Measurements from ENCODE around the gene CHRNA9. TPM values are rescaled to one million over a fixed set of nuclear protein-coding genes. Genes with fewer than 3 reads are reported as not detected.

The CHRNA9 gene
- total and polyA plus RNA-seq, 2 experiments from 2014 or later = 0.50 to 1.6 TPM

- H3K27me3 ChIP-seq = no peaks in the 10 kb centered on the region
- peak overlapping the region; percentile 77 for H3K27ac ChIP-seq
- peak; percentile 31 for DNase-seq (ENCODE audit: low spot score)
- no peaks in the 10 kb centered on the region for H3K9me2 ChIP-seq (replicated peaks; ENCODE audit: insufficient read depth)
- H3K9me3 ChIP-seq (ENCODE audit: low read depth) = no peaks in the 10 kb centered on the region
- peak overlapping the region; percentile 41 for H3K4me2 ChIP-seq
- TF ChIP-seq CTCF (IDR thresholded peaks at IDR 0.05; ENCODE audit: poor library complexity) = no peak
- TF ChIP-seq EZH2phosphoT487 (IDR thresholded peaks at IDR 0.05; ENCODE audit: low read depth, severe bottlenecking, unreplicated experiment) = no peak
- TF ChIP-seq EZH2 (IDR thresholded peaks at IDR 0.05; ENCODE audit: borderline replicate concordance) = no peak
- H3K4me1 ChIP-seq (ENCODE audit: insufficient read depth) = peaks cover 34% of the 10 kb centered on the region
- no peaks in the 10 kb centered on the region for H3K36me3 ChIP-seq (replicated peaks; ENCODE audit: insufficient read depth, low read depth)
- H2AFZ ChIP-seq = no peak overlapping the region
- no peaks in the 10 kb centered on the region for H4K20me1 ChIP-seq (ENCODE audit: insufficient read depth, poor library complexity, severe bottlenecking)
- H3K4me3 ChIP-seq = no peak overlapping the region
- no peaks in the 10 kb centered on the region for H3K79me2 ChIP-seq
- 63% methylated on average over 4 of the region's 4 CpGs for WGBS (ENCODE audit: low lambda C conversion rate, missing lambda C conversion rate)
Observed at GRCh38 chr4:40367451-40367850, 32.3 kb downstream of the CHRNA9 start.

GRCh38 chr4:40369437-40370274, 34.5 kb downstream of the CHRNA9 start:
- Histone ChIP-seq H3K4me3 (no peak overlapping the region), H3K9me3 (ENCODE audit: low read depth) (no peaks in the 10 kb centered on the region), H2AFZ (no peak overlapping the region), H3K4me1 (ENCODE audit: insufficient read depth) (peaks cover 18% of the 10 kb centered on the region), H3K79me2 (no peaks in the 10 kb centered on the region), H3K27me3 (no peaks in the 10 kb centered on the region), H3K36me3 (replicated peaks; ENCODE audit: insufficient read depth, low read depth) (no peaks in the 10 kb centered on the region), H4K20me1 (ENCODE audit: insufficient read depth, poor library complexity, severe bottlenecking) (no peaks in the 10 kb centered on the region), H3K9me2 (replicated peaks; ENCODE audit: insufficient read depth) (no peaks in the 10 kb centered on the region), H3K4me2 (peak overlapping the region; percentile 17), H3K27ac (peak overlapping the region; percentile 77)
- TF ChIP-seq EZH2 (IDR thresholded peaks at IDR 0.05; ENCODE audit: borderline replicate concordance) (no peak), EZH2phosphoT487 (IDR thresholded peaks at IDR 0.05; ENCODE audit: low read depth, severe bottlenecking, unreplicated experiment) (no peak), CTCF (IDR thresholded peaks at IDR 0.05; ENCODE audit: poor library complexity) (no peak)
- 66% methylated on average over 3 of the region's 3 CpGs for WGBS (ENCODE audit: low lambda C conversion rate, missing lambda C conversion rate)
- peak; percentile 77 for DNase-seq (ENCODE audit: low spot score)

GRCh38 chr4:40372651-40373050, 37.5 kb downstream of the CHRNA9 start:
- H3K36me3 ChIP-seq (replicated peaks; ENCODE audit: insufficient read depth, low read depth) = no peaks in the 10 kb centered on the region
- no peak overlapping the region for H3K4me2 ChIP-seq
- H3K4me3 ChIP-seq = no peak overlapping the region
- no peak overlapping the region for H2AFZ ChIP-seq
- no peaks in the 10 kb centered on the region for H3K27me3 ChIP-seq
- DNase-seq (ENCODE audit: low spot score) = no peak
- no peaks in the 10 kb centered on the region for H3K9me2 ChIP-seq (replicated peaks; ENCODE audit: insufficient read depth)
- TF ChIP-seq EZH2 (IDR thresholded peaks at IDR 0.05; ENCODE audit: borderline replicate concordance) (no peak), EZH2phosphoT487 (IDR thresholded peaks at IDR 0.05; ENCODE audit: low read depth, severe bottlenecking, unreplicated experiment) (no peak), CTCF (IDR thresholded peaks at IDR 0.05; ENCODE audit: poor library complexity) (no peak)
- H3K9me3 ChIP-seq (ENCODE audit: low read depth) = no peaks in the 10 kb centered on the region
- 83% methylated on average over 3 of the region's 3 CpGs for WGBS (ENCODE audit: low lambda C conversion rate, missing lambda C conversion rate)
- peaks cover 22% of the 10 kb centered on the region for H3K4me1 ChIP-seq (ENCODE audit: insufficient read depth)
- H3K79me2 ChIP-seq = no peaks in the 10 kb centered on the region
- no peaks in the 10 kb centered on the region for H4K20me1 ChIP-seq (ENCODE audit: insufficient read depth, poor library complexity, severe bottlenecking)
- no peak overlapping the region for H3K27ac ChIP-seq
